Measurements from ENCODE around the gene MYLK4. TPM values are rescaled to one million over a fixed set of nuclear protein-coding genes. Genes with fewer than 3 reads are reported as not detected.

The MYLK4 gene
- polyA plus RNA-seq, 3 donors = 0.04 to 0.45 (median 0.08) TPM

- no peak for TF ChIP-seq CTCF (IDR thresholded peaks at IDR 0.05)
- peak overlapping the region in 1 of 2 donors; percentile 38 for H3K27ac ChIP-seq (ENCODE audit: low read depth in 1 of 2, low read length in 2 of 2)
- H3K4me2 ChIP-seq (replicated peaks; ENCODE audit: extremely low read depth, low read length, poor library complexity, severe bottlenecking) = no peak overlapping the region
- Mint-ChIP-seq H3K27me3 (ENCODE audit: low read depth in 3 of 3) (peaks cover 0 to 5% (median 3%) of the 10 kb centered on the region in 3 donors), H3K9me3 (peaks cover 0 to 6% (median 2%) of the 10 kb centered on the region in 7 donors), H3K4me3 (no peak overlapping the region), H3K4me1 (peaks cover 14% of the 10 kb centered on the region), H3K27ac (peak overlapping the region in 4 of 7 donors; percentile 44 to 74 (median 67)), H3K36me3 (no peaks in the 10 kb centered on the region)
- no peaks in the 10 kb centered on the region for H4K20me1 ChIP-seq (ENCODE audit: insufficient read depth, low read length)
- no peaks in the 10 kb centered on the region for H3K27me3 ChIP-seq (ENCODE audit: control insufficient read depth in 2 of 2, insufficient read depth in 2 of 2, low read length in 2 of 2)
- no peaks in the 10 kb centered on the region for H3K79me2 ChIP-seq (ENCODE audit: insufficient read depth, low read length)
- no peak overlapping the region for H3K4me3 ChIP-seq (replicated peaks in 1 of 3; ENCODE audit: low read depth in 2 of 3, low read length in 3 of 3)
- H3K36me3 ChIP-seq (replicated peaks in 1 of 2; ENCODE audit: control insufficient read depth in 1 of 2, insufficient read depth in 2 of 2, low read length in 2 of 2) = no peaks in the 10 kb centered on the region
- no peaks in the 10 kb centered on the region for H3K9me3 ChIP-seq (replicated peaks in 1 of 2; ENCODE audit: control insufficient read depth in 1 of 2, insufficient read depth in 1 of 2, low read length in 2 of 2)
- intact Hi-C loops (cut with micrococcal nuclease) = no loop called here
- peaks cover 11 to 17% of the 10 kb centered on the region in 2 donors for H3K4me1 ChIP-seq (ENCODE audit: control insufficient read depth in 1 of 2, insufficient read depth in 2 of 2, low read length in 2 of 2)
- H3K9ac ChIP-seq (ENCODE audit: insufficient read depth, low read length, poor library complexity, severe bottlenecking) = no peak overlapping the region
- H2AFZ ChIP-seq (ENCODE audit: insufficient read depth, low read depth, low read length, poor library complexity, severe bottlenecking) = no peak overlapping the region
- no CpG with 5 or more reads among the region's 3 CpGs for WGBS (ENCODE audit: insufficient coverage)
- no peak for DNase-seq
Observed at GRCh38 chr6:2756687-2757224, 6.0 kb upstream of the MYLK4 start.

- H3K4me3 Mint-ChIP-seq = no peak overlapping the region
- H3K27ac ChIP-seq (ENCODE audit: low read depth in 1 of 2, low read length in 2 of 2) = peak overlapping the region in 1 of 2 donors; percentile 38
- WGBS (ENCODE audit: insufficient coverage) = no CpG with 5 or more reads among the region's 2 CpGs
- TF ChIP-seq CTCF (IDR thresholded peaks at IDR 0.05) = no peak
- H3K36me3 Mint-ChIP-seq = no peaks in the 10 kb centered on the region
- H3K79me2 ChIP-seq (ENCODE audit: insufficient read depth, low read length) = no peaks in the 10 kb centered on the region
- no peaks in the 10 kb centered on the region for H3K9me3 ChIP-seq (replicated peaks in 1 of 2; ENCODE audit: control insufficient read depth in 1 of 2, insufficient read depth in 1 of 2, low read length in 2 of 2)
- H3K27me3 ChIP-seq (ENCODE audit: control insufficient read depth in 2 of 2, insufficient read depth in 2 of 2, low read length in 2 of 2) = no peaks in the 10 kb centered on the region
- no peaks in the 10 kb centered on the region for H4K20me1 ChIP-seq (ENCODE audit: insufficient read depth, low read length)
- peaks cover 0 to 6% (median 2%) of the 10 kb centered on the region in 7 donors for H3K9me3 Mint-ChIP-seq
- H3K9ac ChIP-seq (ENCODE audit: insufficient read depth, low read length, poor library complexity, severe bottlenecking) = no peak overlapping the region
- intact Hi-C loops (cut with micrococcal nuclease) = no loop called here
- peaks cover 11 to 17% of the 10 kb centered on the region in 2 donors for H3K4me1 ChIP-seq (ENCODE audit: control insufficient read depth in 1 of 2, insufficient read depth in 2 of 2, low read length in 2 of 2)
- H3K27ac Mint-ChIP-seq = peak overlapping the region in 6 of 7 donors; percentile 21 to 74 (median 62)
- DNase-seq = peak in 1 of 3 donors; percentile 41
- no peak overlapping the region for H3K4me2 ChIP-seq (replicated peaks; ENCODE audit: extremely low read depth, low read length, poor library complexity, severe bottlenecking)
- peaks cover 0 to 5% (median 3%) of the 10 kb centered on the region in 3 donors for H3K27me3 Mint-ChIP-seq (ENCODE audit: low read depth in 3 of 3)
- H2AFZ ChIP-seq (ENCODE audit: insufficient read depth, low read depth, low read length, poor library complexity, severe bottlenecking) = no peak overlapping the region
- peaks cover 13% of the 10 kb centered on the region for H3K4me1 Mint-ChIP-seq
- H3K4me3 ChIP-seq (replicated peaks in 1 of 3; ENCODE audit: low read depth in 2 of 3, low read length in 3 of 3) = no peak overlapping the region
- H3K36me3 ChIP-seq (replicated peaks in 1 of 2; ENCODE audit: control insufficient read depth in 1 of 2, insufficient read depth in 2 of 2, low read length in 2 of 2) = no peaks in the 10 kb centered on the region
Observed at GRCh38 chr6:2756241-2756640, 5.5 kb upstream of the MYLK4 start.
